Glomerular visceral epithelial cell (primary cell): ENCODE measurements around the gene PDP2.
A peak's percentile ranks its signal among the peaks of the same experiment; 100 is the strongest.

ENCODE experiments used
- DNase-seq: peaks from one replicate; pipeline ENCODE4 v3.0.0-alpha.2; 2016; ENCODE audit errors: extremely low spot score

PDP2 gene

DNA sequence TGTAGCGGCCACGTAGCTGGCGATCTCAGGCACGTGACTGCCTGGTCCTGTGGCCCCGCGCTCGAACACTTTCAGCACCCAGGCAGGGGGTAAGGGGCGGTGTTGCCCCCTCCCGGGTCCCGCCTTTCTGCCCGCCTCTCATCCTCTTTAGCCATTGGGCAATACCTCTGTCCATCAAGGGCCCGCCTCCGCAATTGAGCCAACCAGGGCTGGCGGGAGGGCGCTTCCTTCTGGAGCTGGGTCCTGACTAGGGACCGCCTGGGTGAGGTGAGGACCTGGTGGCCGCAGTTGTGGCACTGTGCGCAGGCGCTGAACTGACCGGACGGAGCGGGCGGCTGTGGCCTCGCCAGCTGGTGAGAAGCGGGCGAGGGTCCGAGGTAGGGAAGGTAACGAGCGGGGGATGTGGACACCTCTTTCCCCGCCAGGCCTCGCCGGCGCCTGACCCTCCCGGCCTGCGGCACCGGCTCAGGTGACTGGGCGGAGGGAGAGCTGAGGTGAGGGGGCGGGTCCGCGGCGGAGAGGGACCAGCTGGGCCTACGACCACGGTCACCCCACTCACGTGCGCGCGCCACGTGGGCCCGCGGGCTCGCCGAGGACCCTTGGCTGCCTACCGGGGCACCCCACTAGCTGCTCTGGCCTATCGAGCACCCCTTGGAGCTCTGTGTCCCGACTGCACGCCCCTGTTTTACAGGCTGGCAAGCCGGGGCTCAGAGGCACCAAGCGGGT lies at the start of gene PDP2:
TSS of gene PDP2 (plus strand) at position 228 of the 726 bp plus-strand sequence. CDS start 3,770 bp downstream, outside the sequence.
- peak; percentile 94 for DNase-seq

GRCh38 chr16:66832190-66832589 lies 48.1 kb upstream of the PDP2 start:
- DNase-seq = no peak

DNA sequence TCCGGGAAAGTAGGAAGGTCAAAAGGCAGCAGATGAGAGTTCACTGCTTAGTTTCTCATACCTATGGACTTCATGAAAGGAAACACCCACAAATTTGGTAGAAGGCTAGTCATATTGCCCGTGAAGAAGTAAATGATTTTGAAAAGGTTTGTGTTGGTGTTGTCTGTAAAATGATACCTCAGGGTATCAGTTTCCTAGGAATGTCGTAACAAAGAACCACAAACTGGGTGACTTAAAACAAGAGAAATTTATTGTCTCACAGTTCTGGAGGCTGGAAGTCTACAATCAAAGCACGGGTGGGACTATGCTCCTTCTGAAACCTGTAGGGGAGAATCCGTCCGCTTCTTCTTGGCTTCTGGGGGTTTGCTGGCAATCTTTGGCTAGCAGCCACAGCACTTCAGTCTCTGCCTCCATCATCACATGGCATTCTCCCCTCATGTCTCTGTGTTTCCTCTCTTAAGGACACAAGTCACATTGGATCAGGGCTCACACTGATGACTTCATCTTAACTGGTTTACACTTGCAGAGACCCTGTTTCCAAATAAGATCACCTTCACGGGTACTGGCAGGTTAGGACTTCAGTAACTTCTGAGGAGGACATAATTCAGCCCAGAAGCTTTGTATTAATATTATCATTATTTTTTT lies 47.5 kb upstream of the PDP2 start:
- DNase-seq = no peak

DNA sequence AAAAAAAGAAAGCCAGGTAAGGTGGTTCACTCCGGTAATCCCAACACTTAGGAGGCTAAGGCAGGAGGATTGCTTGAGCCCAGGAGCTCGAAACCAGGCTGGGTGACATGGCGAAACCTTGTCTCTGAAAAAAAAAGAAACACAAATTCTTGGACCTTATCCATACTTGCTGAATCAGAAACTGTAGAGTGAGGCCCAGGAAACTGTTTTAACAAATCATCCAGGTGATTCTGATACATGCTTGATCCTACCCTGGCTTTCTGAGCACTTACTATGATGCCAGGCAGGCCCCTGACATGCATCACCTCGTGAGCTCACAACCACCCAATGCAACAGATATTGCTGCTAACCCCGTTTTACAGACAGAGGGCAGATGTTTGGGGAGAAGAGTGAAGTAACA lies 45.6 kb upstream of the PDP2 start:
- DNase-seq = no peak

- DNase-seq = no peak
Observed at GRCh38 chr16:66840883-66841282, 39.4 kb upstream of the PDP2 start.

- DNase-seq = no peak
Observed at GRCh38 chr16:66841366-66841765, 38.9 kb upstream of the PDP2 start.

DNA sequence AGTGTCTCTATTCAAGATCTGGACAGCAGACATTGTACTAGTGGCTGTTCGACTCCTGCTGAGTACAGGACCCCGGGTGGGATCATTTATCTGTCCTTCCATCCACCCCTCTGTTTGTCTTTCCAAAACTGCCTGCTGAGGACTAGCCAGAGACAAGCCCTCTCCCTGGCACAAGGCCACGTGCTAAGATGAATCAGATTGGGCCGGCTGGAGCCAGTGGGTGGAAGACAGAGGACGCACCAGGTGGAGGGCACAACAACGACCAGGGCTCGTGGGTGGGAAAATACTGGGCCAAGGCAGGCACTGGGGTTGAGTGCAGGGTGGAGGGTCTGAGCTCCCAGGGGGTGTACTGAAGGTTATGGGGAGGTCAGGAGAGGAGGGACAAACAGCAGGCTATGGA lies 37.5 kb upstream of the PDP2 start:
- DNase-seq = no peak

GRCh38 chr16:66843191-66843590 lies 37.1 kb upstream of the PDP2 start:
- DNase-seq = no peak

- DNase-seq = no peak
Observed at GRCh38 chr16:66844009-66844341, 36.3 kb upstream of the PDP2 start.

DNA sequence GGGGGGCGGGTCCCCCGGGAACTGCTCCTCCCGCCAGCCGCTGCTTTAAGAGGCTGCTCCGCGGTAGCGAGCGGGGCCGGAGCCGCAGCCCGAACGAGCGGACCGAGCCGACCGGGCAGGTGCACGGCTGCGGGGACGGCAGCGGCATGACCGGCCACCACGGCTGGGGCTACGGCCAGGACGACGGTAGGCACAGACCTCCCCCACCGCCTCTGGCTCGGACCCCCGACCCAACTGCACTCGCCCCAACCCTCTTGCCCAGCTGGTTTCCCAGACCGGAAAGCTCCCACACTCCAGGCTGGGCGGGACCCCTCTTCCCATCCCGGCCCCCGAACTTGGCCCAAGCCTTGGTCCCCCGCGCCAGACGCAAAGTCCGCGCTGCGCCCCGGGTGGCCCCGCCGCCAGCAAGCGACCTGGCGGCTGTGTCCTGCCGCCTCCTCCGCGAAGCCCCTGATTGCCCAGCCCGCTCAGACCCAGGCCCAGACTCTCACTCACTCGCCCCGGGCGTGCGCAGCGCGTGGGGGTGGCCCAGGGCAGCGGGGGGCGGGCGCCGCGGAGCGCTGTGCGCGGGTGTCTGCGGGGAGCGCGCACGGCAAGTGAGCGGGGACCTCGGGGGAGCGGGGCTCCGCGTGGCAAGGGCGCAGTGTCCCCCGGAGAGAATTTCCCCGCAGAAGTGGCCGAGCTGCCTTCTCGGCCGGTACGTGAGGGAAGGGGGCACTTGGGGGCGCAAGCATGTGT lies 35.8 kb upstream of the PDP2 start, which contains the start of gene CA7:
TSS of gene CA7 (plus strand) at position 73 of the 738 bp plus-strand sequence. CDS start at position 147, 74 bp downstream.
- DNase-seq = no peak

DNA sequence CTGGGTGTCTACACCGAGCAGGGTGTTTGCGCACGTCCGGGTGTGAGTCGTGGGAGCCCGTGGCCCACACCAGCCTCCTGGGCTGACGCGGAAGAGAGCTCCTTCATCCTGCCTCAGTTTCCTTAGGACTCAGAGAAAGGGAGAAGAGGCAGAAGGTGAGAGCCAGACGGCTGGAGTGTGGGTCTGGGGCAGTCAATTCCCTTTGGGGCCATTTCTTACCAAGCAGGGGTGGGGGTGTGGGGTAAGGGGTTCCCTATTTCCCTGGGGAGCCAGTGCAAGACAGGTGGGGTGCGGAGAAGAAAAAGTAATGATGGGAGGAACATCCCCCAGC lies 35.3 kb upstream of the PDP2 start:
- DNase-seq = no peak

- DNase-seq = no peak
Observed at GRCh38 chr16:66845791-66846221, 34.5 kb upstream of the PDP2 start.

GRCh38 chr16:66846266-66846665 lies 34.0 kb upstream of the PDP2 start:
- DNase-seq = no peak

DNA sequence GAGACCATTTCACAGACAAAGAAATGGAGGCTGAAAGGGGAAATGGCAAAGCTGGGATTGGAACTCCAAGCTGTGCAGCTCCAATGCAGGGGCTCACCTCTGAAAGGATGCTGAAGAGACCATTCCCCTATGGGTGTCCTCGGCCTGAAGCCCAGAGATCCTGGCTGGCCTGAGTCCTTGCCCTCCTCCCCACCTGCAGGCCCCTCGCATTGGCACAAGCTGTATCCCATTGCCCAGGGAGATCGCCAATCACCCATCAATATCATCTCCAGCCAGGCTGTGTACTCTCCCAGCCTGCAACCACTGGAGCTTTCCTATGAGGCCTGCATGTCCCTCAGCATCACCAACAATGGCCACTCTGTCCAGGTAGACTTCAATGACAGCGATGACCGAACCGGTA lies 33.5 kb upstream of the PDP2 start:
- DNase-seq = no peak

DNA sequence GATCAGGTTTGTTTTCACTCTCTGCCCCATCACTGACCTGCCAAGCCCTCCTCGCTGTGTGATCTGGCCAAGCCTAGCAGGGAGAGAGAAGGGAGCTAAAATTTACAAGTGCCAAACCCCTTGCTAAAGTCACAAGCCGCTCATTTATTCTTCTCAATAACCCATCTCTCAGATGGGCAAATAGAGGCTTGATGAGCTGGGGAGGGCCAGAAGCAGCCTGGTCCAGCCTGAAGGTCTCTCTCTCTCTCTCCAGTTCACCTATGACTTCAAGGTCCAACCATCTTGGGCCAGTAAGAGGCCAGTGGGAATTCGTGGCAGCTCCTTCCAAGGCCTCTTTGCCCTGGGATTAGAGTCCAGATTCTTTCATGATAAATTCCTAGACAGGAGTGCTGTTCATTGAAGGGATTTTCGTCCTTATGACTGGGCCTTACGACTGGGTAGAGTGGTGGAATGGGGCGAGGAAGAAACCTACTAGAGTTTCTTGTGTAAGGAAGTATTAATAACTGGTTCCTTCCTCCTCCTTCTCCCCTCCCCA lies 32.7 kb upstream of the PDP2 start:
- no peak for DNase-seq

- DNase-seq = no peak
Observed at GRCh38 chr16:66848172-66848571, 32.1 kb upstream of the PDP2 start.

- no peak for DNase-seq
Observed at GRCh38 chr16:66849021-66849420, 31.3 kb upstream of the PDP2 start.

DNA sequence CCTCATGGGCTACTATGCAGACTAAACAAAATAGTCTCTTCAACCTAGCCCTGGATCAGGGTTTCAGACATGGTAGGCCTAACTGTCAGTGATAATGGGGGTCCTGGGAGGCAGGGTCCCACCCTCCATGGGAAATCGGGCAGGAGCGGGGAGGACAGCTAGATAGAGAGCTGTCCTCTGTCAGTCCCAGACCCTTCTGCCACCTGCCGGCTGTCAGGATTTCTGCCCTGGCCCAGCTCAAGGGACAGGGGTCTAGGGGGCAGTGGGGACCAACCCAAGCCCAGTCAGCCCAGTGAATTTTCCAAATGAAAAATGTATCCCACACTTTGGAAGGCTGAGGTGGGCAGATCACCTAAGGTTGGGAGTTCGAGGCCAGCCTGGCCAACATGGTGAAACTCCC lies 30.8 kb upstream of the PDP2 start:
- no peak for DNase-seq

- DNase-seq = no peak
Observed at GRCh38 chr16:66850115-66850815, 30.1 kb upstream of the PDP2 start.

- no peak for DNase-seq
Observed at GRCh38 chr16:66851166-66851964, 28.9 kb upstream of the PDP2 start.
